Body of pancreas (tissue), 4 donors: ENCODE results near the gene NRP1. TPM values are rescaled to one million over a fixed set of nuclear protein-coding genes. Genes with fewer than 3 reads are reported as not detected.

ENCODE experiments used
- ATAC-seq: fragments of 150-250 bp; one replicate; pipeline ENCODE4 v1.9.1; 2016
- DNase-seq, 4 donors: peaks; one replicate each; pipeline ENCODE4 v3.0.0-alpha.2; 2019
- H3K27ac ChIP-seq, 4 donors: fragments of 200-600 bp; sonication (generic); 1 replicate in 3 of 4; 2 replicates in 1 of 4; pipeline versions ENCODE4 v1.5.1 to v1.6.1; 2016 to 2019; ENCODE audit warnings: mild to moderate bottlenecking in 1 of 4, mixed read lengths in 1 of 4, moderate library complexity in 1 of 4
- H3K27me3 ChIP-seq, 2 donors: fragments of 200-600 bp; sonication (generic); one replicate each; pipeline ENCODE4 v1.6.0; 2016; ENCODE audit warnings: mild to moderate bottlenecking in 1 of 2
- H3K36me3 ChIP-seq, 2 donors: fragments of 200-600 bp; sonication (generic); replicated peaks in 1 of 2; 2 replicates each; pipeline ENCODE4 v1.5.1; 2016; ENCODE audit warnings: low read depth in 2 of 2; ENCODE audit not compliant: insufficient read depth in 1 of 2
- H3K4me1 ChIP-seq: fragments of 200-600 bp; sonication (generic); one replicate; pipeline ENCODE4 v1.6.0; 2016
- H3K4me3 ChIP-seq, 2 donors: fragments of 200-600 bp; sonication (generic); 1 replicate in 1 of 2; 2 replicates in 1 of 2; pipeline ENCODE4 v1.5.1; 2016 to 2019
- H3K9me3 ChIP-seq, 3 donors: fragments of 200-600 bp; sonication (generic); 1 replicate in 2 of 3; 2 replicates in 1 of 3; pipeline ENCODE4 v1.5.1; 2016
- POLR2A ChIP-seq, 3 donors: fragments of 450-650 bp; IDR thresholded peaks; one replicate each; pipeline ENCODE4 v1.6.1; 2016; ENCODE audit warnings: antibody characterized with exemption in 3 of 3, mild to moderate bottlenecking in 2 of 3
- WGBS, 2 donors: methylation state at CpG; one replicate each; pipeline ENCODE4 v1.1.5; 2017; 5-methylcytosine and 5-hydroxymethylcytosine counted together
- intact Hi-C: fragments of 100-400 bp; cut with DNase I; formaldehyde crosslinking; loops from one replicate; pipeline ENCODE4 v1.15.1; 2023
- total RNA-seq, 2 donors: library from RNA; depleted of rRNA; stranded (reverse); fragments of >200 nt; gene quantifications; one replicate each; pipeline ENCODE4 v1.1.0, GENCODE V29; 2016
- TF ChIP-seq, protein P1 (sequence below), 7 experiments: fragments of 450-650 bp in 4 of 7; fragments of 200-600 bp in 3 of 7; sonication (generic) in 3 of 7; IDR thresholded peaks; one replicate each; pipeline ENCODE4 v1.5.1; 2016 to 2019; ENCODE audit warnings: antibody characterized with exemption in 7 of 7

NRP1 gene
- total RNA-seq, 2 donors from 2014 or later: 37.6 to 62.6 TPM

DNA sequence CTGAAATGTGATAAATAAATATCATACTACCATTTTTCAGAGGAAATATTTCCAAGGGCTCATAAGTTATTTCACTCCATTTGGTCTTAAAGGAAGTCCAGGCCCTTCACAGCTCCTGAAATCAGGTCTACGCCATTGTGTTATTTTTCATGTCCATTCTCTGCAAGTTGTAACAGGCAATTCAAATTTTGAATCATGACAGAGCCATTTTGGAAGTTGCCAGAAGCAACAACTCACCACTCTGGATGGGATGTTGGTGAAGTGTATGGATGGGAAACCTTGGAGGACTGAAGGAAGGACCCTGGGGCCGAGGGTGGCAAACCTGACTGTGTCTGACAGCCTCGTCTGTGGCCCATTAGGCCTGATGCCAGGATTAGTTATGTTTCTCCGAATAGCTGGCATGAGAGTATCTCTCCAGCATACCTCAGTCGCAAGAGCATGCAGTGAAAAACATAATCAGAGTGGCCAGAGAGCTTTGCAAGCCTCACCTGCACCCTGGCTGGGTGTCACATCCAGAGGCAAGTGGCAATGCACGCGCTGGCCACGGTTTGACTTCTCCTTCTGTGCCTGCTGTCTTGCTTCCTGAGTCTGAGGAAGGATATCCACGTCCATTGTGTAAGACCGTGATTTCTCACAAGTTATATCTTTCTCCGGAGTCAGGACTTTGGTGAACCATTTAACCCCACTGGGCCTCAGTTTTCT is 87.1 kb downstream of the NRP1 start:
- no peak for ATAC-seq
- Histone ChIP-seq H3K27me3 (no peaks in the 10 kb centered on the region), H3K4me3 (no peak overlapping the region), H3K27ac (no peak overlapping the region), H3K9me3 (no peaks in the 10 kb centered on the region), H3K4me1 (no peaks in the 10 kb centered on the region), H3K36me3 (no peaks in the 10 kb centered on the region)
- DNase-seq: peak in 1 of 4 donors; percentile 17
- intact Hi-C loops: no loop called here
- WGBS, 2 donors: 68 to 70% methylated on average over 8 to 11 of the region's 11 CpGs
- TF ChIP-seq, protein P1, sequence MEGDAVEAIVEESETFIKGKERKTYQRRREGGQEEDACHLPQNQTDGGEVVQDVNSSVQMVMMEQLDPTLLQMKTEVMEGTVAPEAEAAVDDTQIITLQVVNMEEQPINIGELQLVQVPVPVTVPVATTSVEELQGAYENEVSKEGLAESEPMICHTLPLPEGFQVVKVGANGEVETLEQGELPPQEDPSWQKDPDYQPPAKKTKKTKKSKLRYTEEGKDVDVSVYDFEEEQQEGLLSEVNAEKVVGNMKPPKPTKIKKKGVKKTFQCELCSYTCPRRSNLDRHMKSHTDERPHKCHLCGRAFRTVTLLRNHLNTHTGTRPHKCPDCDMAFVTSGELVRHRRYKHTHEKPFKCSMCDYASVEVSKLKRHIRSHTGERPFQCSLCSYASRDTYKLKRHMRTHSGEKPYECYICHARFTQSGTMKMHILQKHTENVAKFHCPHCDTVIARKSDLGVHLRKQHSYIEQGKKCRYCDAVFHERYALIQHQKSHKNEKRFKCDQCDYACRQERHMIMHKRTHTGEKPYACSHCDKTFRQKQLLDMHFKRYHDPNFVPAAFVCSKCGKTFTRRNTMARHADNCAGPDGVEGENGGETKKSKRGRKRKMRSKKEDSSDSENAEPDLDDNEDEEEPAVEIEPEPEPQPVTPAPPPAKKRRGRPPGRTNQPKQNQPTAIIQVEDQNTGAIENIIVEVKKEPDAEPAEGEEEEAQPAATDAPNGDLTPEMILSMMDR (IDR thresholded peaks at IDR 0.05): no peak
- TF ChIP-seq POLR2A (IDR thresholded peaks at IDR 0.05): no peak

DNA sequence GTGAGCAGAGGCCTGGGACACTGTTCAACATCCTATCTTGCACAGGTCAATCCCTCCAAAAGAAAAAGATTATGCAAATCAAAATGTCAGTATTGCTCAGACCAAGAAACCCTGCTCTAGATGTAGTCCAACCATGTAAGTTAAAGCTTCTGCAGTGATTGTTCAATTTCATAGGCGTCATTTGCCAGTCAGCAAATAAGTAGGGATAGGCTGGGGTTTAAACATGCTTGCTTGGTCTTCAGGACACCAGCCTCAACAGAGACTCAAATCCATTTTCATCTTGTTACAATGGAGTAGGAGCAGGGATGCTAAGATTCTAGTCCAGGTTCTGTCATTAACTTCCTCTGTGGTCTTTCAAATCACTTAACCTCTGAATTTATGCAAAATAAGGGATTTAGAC is 89.1 kb downstream of the NRP1 start:
- TF ChIP-seq POLR2A (IDR thresholded peaks at IDR 0.05): no peak
- TF ChIP-seq, protein P1 (IDR thresholded peaks at IDR 0.05): no peak
- WGBS, 2 donors: 92 to 100% methylated on average over 1 of the region's 1 CpG
- H3K36me3 ChIP-seq: no peaks in the 10 kb centered on the region
- no peak for DNase-seq
- intact Hi-C loops: no loop called here
- H3K4me3 ChIP-seq: no peak overlapping the region
- no peaks in the 10 kb centered on the region for H3K4me1 ChIP-seq
- no peak overlapping the region for H3K27ac ChIP-seq
- H3K27me3 ChIP-seq: no peaks in the 10 kb centered on the region
- no peak for ATAC-seq
- H3K9me3 ChIP-seq: no peaks in the 10 kb centered on the region

DNA sequence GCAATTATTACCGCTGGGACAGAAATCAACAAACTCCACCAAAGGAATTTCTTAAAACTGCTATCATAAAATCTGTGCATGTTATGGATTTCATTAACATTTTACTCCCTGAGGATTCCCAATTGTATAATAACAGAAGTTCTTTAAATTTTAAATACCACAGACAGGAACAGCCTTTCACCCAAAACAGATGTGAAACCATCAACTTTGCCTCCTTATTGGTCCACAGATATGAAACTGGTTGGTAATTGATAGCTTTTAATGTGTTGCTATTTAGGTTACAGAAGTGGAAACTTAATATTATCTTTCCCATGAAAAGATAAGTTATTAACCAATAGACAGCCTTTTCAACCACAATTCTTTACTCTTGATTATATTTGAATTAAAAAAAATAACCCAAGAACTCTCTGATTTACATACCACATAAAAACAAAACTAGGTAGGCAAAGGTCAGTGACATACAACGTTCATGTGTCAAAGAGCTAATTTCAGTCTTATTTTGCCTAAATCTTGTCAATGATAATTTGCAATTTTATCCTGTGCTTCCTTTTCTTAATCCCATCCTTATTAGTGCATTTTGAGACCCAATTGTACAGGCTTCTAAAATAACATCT is 90.0 kb downstream of the NRP1 start:
- Histone ChIP-seq H3K4me1 (no peaks in the 10 kb centered on the region), H3K9me3 (no peaks in the 10 kb centered on the region), H3K27ac (no peak overlapping the region), H3K27me3 (no peaks in the 10 kb centered on the region), H3K36me3 (no peaks in the 10 kb centered on the region), H3K4me3 (no peak overlapping the region)
- no peak for DNase-seq
- ATAC-seq: no peak
- 66 to 68% methylated on average over 2 of the region's 2 CpGs for WGBS, 2 donors
- intact Hi-C loops: no loop called here
- no peak for TF ChIP-seq POLR2A (IDR thresholded peaks at IDR 0.05)
- TF ChIP-seq, protein P1 (IDR thresholded peaks at IDR 0.05): no peak

DNA sequence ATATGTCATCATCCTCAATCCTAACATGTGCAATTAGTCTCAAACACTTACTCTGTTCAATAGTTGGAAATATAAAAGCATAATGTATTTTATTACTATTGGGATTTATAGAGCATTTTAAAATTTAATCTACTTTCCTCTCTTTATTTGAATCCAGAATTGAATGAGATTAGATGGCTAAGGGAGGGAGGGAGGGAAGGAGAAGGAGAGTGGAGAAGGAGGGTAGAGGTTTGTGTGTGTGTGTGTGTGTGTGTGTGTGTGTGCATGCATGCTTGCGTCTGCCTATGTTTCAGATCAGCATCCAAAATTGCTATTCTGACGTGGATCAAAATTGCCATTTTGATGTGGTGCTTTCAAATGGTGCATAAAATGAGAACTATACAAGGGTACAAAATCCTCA is 90.8 kb downstream of the NRP1 start:
- no peak for DNase-seq
- WGBS, 2 donors: 92 to 95% methylated on average over 2 of the region's 2 CpGs
- Histone ChIP-seq H3K9me3 (no peaks in the 10 kb centered on the region), H3K36me3 (no peaks in the 10 kb centered on the region), H3K4me1 (no peaks in the 10 kb centered on the region), H3K27ac (no peak overlapping the region), H3K27me3 (no peaks in the 10 kb centered on the region), H3K4me3 (no peak overlapping the region)
- ATAC-seq: no peak
- intact Hi-C loops: no loop called here
- no peak for TF ChIP-seq POLR2A (IDR thresholded peaks at IDR 0.05)
- TF ChIP-seq, protein P1 (IDR thresholded peaks at IDR 0.05): no peak

DNA sequence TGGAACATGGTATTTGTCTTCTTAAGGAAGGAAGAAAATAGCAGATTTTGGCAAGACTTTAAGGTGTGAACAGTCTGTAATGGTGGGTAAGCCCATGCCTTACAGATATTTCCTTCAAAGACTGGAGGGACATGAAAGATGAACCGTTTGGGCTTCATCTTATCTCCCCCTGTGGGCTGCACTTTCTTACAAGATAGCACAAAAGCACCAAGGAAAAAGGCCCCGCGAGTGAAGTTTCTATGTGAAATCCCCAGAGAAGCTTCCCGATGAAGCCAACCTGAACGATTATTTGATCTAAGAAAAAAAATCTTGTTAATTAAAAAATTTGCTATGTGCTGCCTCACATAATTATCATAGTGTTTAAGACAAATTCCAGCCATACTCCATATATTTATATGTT is 91.5 kb downstream of the NRP1 start:
- no peaks in the 10 kb centered on the region for H3K27me3 ChIP-seq
- ATAC-seq (no peak), DNase-seq (no peak)
- intact Hi-C loops: no loop called here
- TF ChIP-seq, protein P1 (IDR thresholded peaks at IDR 0.05): no peak
- no peak for TF ChIP-seq POLR2A (IDR thresholded peaks at IDR 0.05)
- H3K27ac ChIP-seq: no peak overlapping the region
- H3K9me3 ChIP-seq: no peaks in the 10 kb centered on the region
- no peaks in the 10 kb centered on the region for H3K4me1 ChIP-seq
- H3K4me3 ChIP-seq: no peak overlapping the region
- 76 to 86% methylated on average over 5 of the region's 5 CpGs for WGBS, 2 donors
- H3K36me3 ChIP-seq: no peaks in the 10 kb centered on the region
